H1 (cell line): ENCODE measurements around the gene PCDHB14. TPM values are rescaled to one million over a fixed set of nuclear protein-coding genes. Genes with fewer than 3 reads are reported as not detected.
"Not testable (repeated sequence)": the region's sequence is repeated elsewhere in the genome, so short reads cannot be mapped to it uniquely, and the experiment has no call there.

Experiments
- CTCF ChIA-PET: fragments of 300-600 bp; sonication (Branson Sonifier 250); formaldehyde crosslinking; loops from one replicate; lab custom pipeline; 2021; ENCODE audit not compliant: partially characterized antibody; lab: Charles Lee
- POLR2A ChIA-PET: fragments of 300-600 bp; sonication (Branson Sonifier 250); formaldehyde crosslinking; loops from one replicate; lab custom pipeline; 2021; ENCODE audit warnings: inconsistent platforms; ENCODE audit not compliant: partially characterized antibody; lab: Charles Lee
- DNase-seq, 2 experiments: peaks; one replicate each; pipeline versions ENCODE4 v3.0.0 to v3.0.0-alpha.2; 2010 to 2022; ENCODE audit warnings: low spot score in 2 of 2, low read depth in 1 of 2, mixed read lengths in 1 of 2
- FAIRE-seq: peaks from 2 replicates; lab custom pipeline; 2011; peaks lifted over from hg19 to GRCh38; lab: Jason Lieb, UNC
- H2AFZ ChIP-seq: 2 replicates; pipeline ENCODE4 v1.8.1; 2012; ENCODE audit warnings: low read length, inconsistent platforms
- H2AK5ac ChIP-seq: 2 replicates; pipeline ENCODE4 v1.6.1; 2013; ENCODE audit warnings: low read depth, low read length
- H2BK120ac ChIP-seq: replicated peaks from 2 replicates; pipeline ENCODE3; 2013; ENCODE audit warnings: low read depth, low read length, inconsistent platforms
- H2BK12ac ChIP-seq: 2 replicates; pipeline ENCODE4 v1.6.1; 2013; ENCODE audit warnings: low read depth, low read length
- H2BK15ac ChIP-seq: 2 replicates; pipeline ENCODE4 v1.6.1; 2013; ENCODE audit warnings: low read length
- H2BK20ac ChIP-seq: 2 replicates; pipeline ENCODE4 v1.6.1; 2013; ENCODE audit warnings: low read length
- H2BK5ac ChIP-seq: 2 replicates; pipeline ENCODE4 v1.6.1; 2013; ENCODE audit warnings: low read depth, low read length
- H3K14ac ChIP-seq: 2 replicates; pipeline ENCODE4 v1.6.1; 2013; ENCODE audit warnings: inconsistent platforms; ENCODE audit not compliant: insufficient read length
- H3K18ac ChIP-seq: 2 replicates; pipeline ENCODE4 v1.6.1; 2013; ENCODE audit warnings: low read length; ENCODE audit errors: extremely low read depth
- H3K23ac ChIP-seq: 2 replicates; pipeline ENCODE4 v1.6.1; 2013; ENCODE audit warnings: inconsistent platforms; ENCODE audit not compliant: insufficient read length
- H3K23me2 ChIP-seq: 2 replicates; pipeline ENCODE4 v1.6.1; 2013; ENCODE audit warnings: low read depth, low read length
- H3K27ac ChIP-seq: 2 replicates; pipeline ENCODE4 v1.6.1; 2011; ENCODE audit warnings: low read depth, low read length, inconsistent platforms
- H3K27me3 ChIP-seq, 4 experiments: replicated peaks in 1 of 4; 1 replicate in 1 of 4; 2 replicates in 3 of 4; pipeline versions ENCODE4 v1.6.1 to v1.8.1; 2011 to 2013; ENCODE audit warnings: low read length in 3 of 4, mild to moderate bottlenecking in 3 of 4, inconsistent platforms in 2 of 4, mixed read lengths in 2 of 4, moderate library complexity in 1 of 4; ENCODE audit not compliant: control insufficient read depth in 3 of 4, insufficient read depth in 3 of 4; ENCODE audit errors: extremely low read depth in 1 of 4
- H3K36me3 ChIP-seq, 4 experiments: 2 replicates each; pipeline versions ENCODE4 v1.6.1 to v1.8.1; 2011 to 2013; ENCODE audit warnings: mild to moderate bottlenecking in 4 of 4, low read length in 3 of 4, moderate library complexity in 2 of 4, control low read depth in 1 of 4, inconsistent platforms in 1 of 4; ENCODE audit not compliant: insufficient read depth in 4 of 4, control insufficient read depth in 2 of 4
- H3K4ac ChIP-seq: replicated peaks from 2 replicates; pipeline ENCODE3; 2013; ENCODE audit warnings: low read length, low read depth, mixed read lengths, inconsistent platforms; ENCODE audit not compliant: insufficient read length
- H3K4me1 ChIP-seq, 4 experiments: replicated peaks in 1 of 4; 1 replicate in 1 of 4; 2 replicates in 3 of 4; pipeline versions ENCODE4 v1.6.1 to v1.8.1; 2011 to 2013; ENCODE audit warnings: low read length in 3 of 4, inconsistent platforms in 2 of 4, mixed read lengths in 1 of 4; ENCODE audit not compliant: insufficient read depth in 4 of 4, control insufficient read depth in 3 of 4
- H3K4me2 ChIP-seq, 2 experiments: 2 replicates each; pipeline versions ENCODE4 v1.6.1 to v1.8.1; 2011 to 2013; ENCODE audit warnings: low read depth in 2 of 2, low read length in 2 of 2, control low read depth in 1 of 2, inconsistent platforms in 1 of 2, mild to moderate bottlenecking in 1 of 2; ENCODE audit not compliant: insufficient read depth in 1 of 2
- H3K4me3 ChIP-seq, 4 experiments: fragments of 200-600, 300-600 bp in 1 of 4; sonication (generic), shearing (Covaris generic), sonication (Bioruptor Twin) in 1 of 4; 2 replicates each; pipeline versions ENCODE4 v1.5.1 to v1.8.1; 2011 to 2016; ENCODE audit warnings: low read length in 4 of 4, low read depth in 3 of 4, control low read depth in 2 of 4, inconsistent platforms in 2 of 4, mild to moderate bottlenecking in 2 of 4, mixed read lengths in 1 of 4, moderate library complexity in 1 of 4; ENCODE audit not compliant: insufficient read depth in 2 of 4; ENCODE audit errors: extremely low read depth in 1 of 4
- H3K56ac ChIP-seq: replicated peaks from 2 replicates; pipeline ENCODE3; 2013; ENCODE audit warnings: low read depth, mild to moderate bottlenecking, mixed read lengths, low read length, inconsistent platforms; ENCODE audit not compliant: insufficient read length
- H3K79me1 ChIP-seq: 2 replicates; pipeline ENCODE4 v1.6.1; 2013; ENCODE audit warnings: low read depth, low read length, control low read depth
- H3K79me2 ChIP-seq, 2 experiments: 2 replicates each; pipeline versions ENCODE4 v1.6.1 to v1.8.1; 2012 to 2013; ENCODE audit warnings: low read length in 2 of 2, mild to moderate bottlenecking in 2 of 2, inconsistent platforms in 1 of 2; ENCODE audit not compliant: insufficient read depth in 2 of 2, control insufficient read depth in 1 of 2
- H3K9ac ChIP-seq, 4 experiments: replicated peaks in 1 of 4; 1 replicate in 1 of 4; 2 replicates in 3 of 4; pipeline versions ENCODE4 v1.6.1 to v1.8.1; 2011 to 2013; ENCODE audit warnings: low read depth in 3 of 4, low read length in 3 of 4, control low read depth in 2 of 4, mild to moderate bottlenecking in 2 of 4, moderate library complexity in 2 of 4, inconsistent platforms in 1 of 4; ENCODE audit errors: extremely low read depth in 1 of 4
- H3K9me3 ChIP-seq, 2 experiments: 2 replicates each; pipeline versions ENCODE4 v1.6.1 to v1.8.1; 2012 to 2013; ENCODE audit warnings: mild to moderate bottlenecking in 2 of 2, moderate library complexity in 2 of 2, control low read depth in 1 of 2, inconsistent platforms in 1 of 2, low read depth in 1 of 2, low read length in 1 of 2, mixed read lengths in 1 of 2; ENCODE audit not compliant: insufficient read depth in 2 of 2
- H4K20me1 ChIP-seq, 2 experiments: replicated peaks in 1 of 2; 2 replicates each; pipeline versions ENCODE3 to v1.8.1; 2011 to 2013; ENCODE audit warnings: inconsistent platforms in 2 of 2, low read length in 2 of 2, mild to moderate bottlenecking in 1 of 2; ENCODE audit not compliant: insufficient read depth in 2 of 2, control insufficient read depth in 1 of 2
- H4K5ac ChIP-seq: 2 replicates; pipeline ENCODE4 v1.6.1; 2013; ENCODE audit warnings: low read length, low read depth, mixed read lengths, inconsistent platforms; ENCODE audit not compliant: insufficient read length
- H4K8ac ChIP-seq: 2 replicates; pipeline ENCODE4 v1.8.0; 2013; ENCODE audit warnings: mild to moderate bottlenecking, moderate library complexity, low read length, inconsistent platforms; ENCODE audit not compliant: insufficient read depth; ENCODE audit errors: extremely low read depth
- H4K91ac ChIP-seq: replicated peaks from 2 replicates; pipeline ENCODE3; 2013; ENCODE audit warnings: low read length, mixed read lengths, inconsistent platforms; ENCODE audit not compliant: insufficient read length
- WGBS, 2 experiments: shearing (Covaris generic) in 1 of 2; methylation state at CpG; one replicate each; pipeline versions ENCODE4 v1.1.6 to v1.1.7; 2013 to 2015; ENCODE audit warnings: low lambda C conversion rate in 2 of 2, mixed read lengths in 2 of 2, inconsistent platforms in 1 of 2, low coverage in 1 of 2, missing lambda C conversion rate in 1 of 2; ENCODE audit not compliant: insufficient replicate concordance in 2 of 2, insufficient coverage in 1 of 2, insufficient read length in 1 of 2; ENCODE audit errors: extremely low coverage in 1 of 2, missing lambda C conversion rate in 1 of 2; 5-methylcytosine and 5-hydroxymethylcytosine counted together
- polyA plus RNA-seq, 7 experiments: library from polyadenylated mRNA; depleted of rRNA in 3 of 7; stranded (reverse) in 5 of 7; unstranded in 2 of 7; fragments of >200 nt in 5 of 7; fragments of 200-250 nt in 2 of 7; gene quantifications; 1 replicate in 5 of 7; 2 replicates in 1 of 7; 4 replicates in 1 of 7; pipeline versions ENCODE4 v1.2.1 to v1.2.3, GENCODE V29; 2011 to 2013; ENCODE audit warnings: missing spikeins in 2 of 7, mixed read lengths in 2 of 7
- total RNA-seq: library from RNA; stranded (reverse); fragmentation: NEBNext Ultra II Directional; extraction: Animal tissue kit (Norgen Biotek cat#: 25700); gene quantifications from 2 replicates; pipeline ENCODE4 v1.2.1, GENCODE V29; 2021

PCDHB14 gene
- total and polyA plus RNA-seq, 2 of the 8 experiments (the other 6 are each of a cell fraction or from before 2014, with no cell fraction given): 2.7 TPM

DNA sequence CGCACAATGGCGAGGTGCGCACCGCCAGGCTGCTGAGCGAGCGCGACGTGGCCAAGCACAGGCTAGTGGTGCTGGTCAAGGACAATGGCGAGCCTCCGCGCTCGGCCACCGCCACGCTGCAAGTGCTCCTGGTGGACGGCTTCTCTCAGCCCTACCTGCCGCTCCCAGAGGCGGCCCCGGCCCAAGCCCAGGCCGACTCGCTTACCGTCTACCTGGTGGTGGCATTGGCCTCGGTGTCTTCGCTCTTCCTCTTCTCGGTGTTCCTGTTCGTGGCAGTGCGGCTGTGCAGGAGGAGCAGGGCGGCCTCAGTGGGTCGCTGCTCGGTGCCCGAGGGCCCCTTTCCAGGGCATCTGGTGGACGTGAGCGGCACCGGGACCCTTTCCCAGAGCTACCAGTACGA is 24.3 kb downstream of the PCDHB14 start:
- H4K91ac ChIP-seq, H3K79me2 ChIP-seq, H3K23ac ChIP-seq, H2BK12ac ChIP-seq, H3K79me1 ChIP-seq, H3K4me1 ChIP-seq, H2AK5ac ChIP-seq, H3K4me3 ChIP-seq, H4K5ac ChIP-seq, H3K18ac ChIP-seq, H3K27ac ChIP-seq, FAIRE-seq, DNase-seq, H3K23me2 ChIP-seq, H3K9ac ChIP-seq, H2AFZ ChIP-seq, H2BK5ac ChIP-seq, H3K4ac ChIP-seq, H4K20me1 ChIP-seq, H2BK15ac ChIP-seq, H3K56ac ChIP-seq, H4K8ac ChIP-seq, H3K4me2 ChIP-seq, H3K14ac ChIP-seq, H2BK20ac ChIP-seq, H2BK120ac ChIP-seq, H3K27me3 ChIP-seq, POLR2A ChIA-PET: not testable (repeated sequence)
- CTCF ChIA-PET: interaction anchor here (1.5 to 4.9 kb wide), 3 partner anchors 13 to 48 kb away, joined by 6 to 35 read pairs (median 7); partner anchors contain the start of gene PCDHB11
- peaks cover 0 to 25% (median 4%) of the 10 kb centered on the region in 4 experiments; a peak in 3 of 8 replicates for H3K36me3 ChIP-seq
- peaks cover 24 to 54% of the 10 kb centered on the region in 2 experiments for H3K9me3 ChIP-seq
- 94% methylated on average over 24 of the region's 34 CpGs; no CpG with 5 or more reads in 1 of the 2 experiments for WGBS, 2 experiments
